Measurements from ENCODE around the gene ZFPM1.

GRCh38 chr16:88421871-88422433, 31.1 kb upstream of the ZFPM1 start:
- TF ChIP-seq CTCF (conservative IDR thresholded peaks at IDR 0.05): no peak
- no peak for TF ChIP-seq ZFX (IDR thresholded peaks at IDR 0.05)
